Prostate gland (tissue), 2 donors: ENCODE results near the gene CAMKMT. TPM values are rescaled to one million over a fixed set of nuclear protein-coding genes. Genes with fewer than 3 reads are reported as not detected.

Source experiments
- DNase-seq: peaks from one replicate; pipeline ENCODE4 v3.0.0-alpha.2; 2019; ENCODE audit warnings: low spot score
- H3K27ac ChIP-seq, 2 donors: fragments of 200-600 bp; sonication (generic); 2 replicates each; pipeline ENCODE4 v1.5.1; 2017 to 2019
- H3K27me3 ChIP-seq: fragments of 200-600 bp; sonication (generic); replicated peaks from 2 replicates; pipeline ENCODE4 v1.5.1; 2019; ENCODE audit not compliant: insufficient read depth
- H3K36me3 ChIP-seq, 2 donors: fragments of 200-600 bp; sonication (generic); 1 replicate in 1 of 2; 2 replicates in 1 of 2; pipeline versions ENCODE4 v1.5.1 to v1.8.1; 2017 to 2019
- H3K4me1 ChIP-seq: fragments of 200-600 bp; sonication (generic); replicated peaks from 2 replicates; pipeline ENCODE4 v1.5.1; 2019
- H3K4me3 ChIP-seq, 2 donors: fragments of 200-600 bp; sonication (generic); 2 replicates each; pipeline ENCODE4 v1.5.1; 2017 to 2019
- H3K9me3 ChIP-seq: fragments of 200-600 bp; sonication (generic); 2 replicates; pipeline ENCODE4 v1.5.1; 2017
- CTCF ChIP-seq, 4 experiments: fragments of 200-600 bp in 2 of 4; fragments of 450-650 bp in 2 of 4; sonication (generic) in 2 of 4; IDR thresholded peaks; 1 replicate in 3 of 4; 2 replicates in 1 of 4; pipeline ENCODE4 v1.5.1; 2016 to 2019; ENCODE audit warnings: antibody characterized with exemption in 4 of 4, mild to moderate bottlenecking in 2 of 4, moderate library complexity in 2 of 4
- POLR2A ChIP-seq: fragments of 450-650 bp; IDR thresholded peaks from one replicate; pipeline ENCODE4 v1.6.1; 2016; ENCODE audit warnings: antibody characterized with exemption, mild to moderate bottlenecking
- POLR2AphosphoS5 ChIP-seq: sonication (generic); formaldehyde crosslinking; IDR thresholded peaks from one replicate; pipeline ENCODE4 v1.6.1; 2017; ENCODE audit warnings: antibody characterized with exemption
- WGBS: methylation state at CpG from one replicate; pipeline ENCODE4 v1.1.5; 2018; 5-methylcytosine and 5-hydroxymethylcytosine counted together
- intact Hi-C: fragments of 100-400 bp; cut with DNase I; formaldehyde crosslinking; loops from one replicate; pipeline ENCODE4 v1.14.2; 2022
- total RNA-seq, 2 donors: library from RNA; depleted of rRNA; stranded (reverse); fragments of >200 nt; gene quantifications; one replicate each; pipeline ENCODE4 v1.1.0, GENCODE V29; 2016

Gene CAMKMT
- total RNA-seq, 2 donors from 2014 or later, result 5.4 to 7.6 TPM

GRCh38 chr2:44628297-44628696 lies 266.6 kb downstream of the CAMKMT start:
- intact Hi-C loops, result no loop called here
- 97% methylated on average over 1 of the region's 1 CpG for WGBS

GRCh38 chr2:44632931-44633689 lies 271.4 kb downstream of the CAMKMT start:
- no peak for DNase-seq
- no peaks in the 10 kb centered on the region for H3K36me3 ChIP-seq
- no peak overlapping the region for H3K27ac ChIP-seq
- intact Hi-C loops, result no loop called here
- no peak for TF ChIP-seq CTCF (IDR thresholded peaks at IDR 0.05)
- no peak for TF ChIP-seq POLR2A
- no peak for TF ChIP-seq POLR2AphosphoS5
- WGBS, result 91% methylated on average over 4 of the region's 4 CpGs
- H3K4me1 ChIP-seq, result no peaks in the 10 kb centered on the region
- no peaks in the 10 kb centered on the region for H3K27me3 ChIP-seq
- no peak overlapping the region for H3K4me3 ChIP-seq
- H3K9me3 ChIP-seq, result no peaks in the 10 kb centered on the region

More at GRCh38 chr2:44628297-44628696, 266.6 kb downstream of the CAMKMT start:
- no peaks in the 10 kb centered on the region for H3K27me3 ChIP-seq
- TF ChIP-seq POLR2A (no peak), CTCF (IDR thresholded peaks at IDR 0.05) (no peak), POLR2AphosphoS5 (no peak)
- no peaks in the 10 kb centered on the region for H3K36me3 ChIP-seq
- H3K4me3 ChIP-seq, result no peak overlapping the region
- H3K4me1 ChIP-seq, result no peaks in the 10 kb centered on the region
- no peaks in the 10 kb centered on the region for H3K9me3 ChIP-seq
- no peak overlapping the region for H3K27ac ChIP-seq
- no peak for DNase-seq

- WGBS, result 92% methylated on average over 2 of the region's 2 CpGs
- TF ChIP-seq CTCF (IDR thresholded peaks at IDR 0.05), result no peak
- TF ChIP-seq POLR2AphosphoS5, result no peak
- no peak for TF ChIP-seq POLR2A
- no peaks in the 10 kb centered on the region for H3K27me3 ChIP-seq
Measured at GRCh38 chr2:44635725-44636124, 274.0 kb downstream of the CAMKMT start.

GRCh38 chr2:44638649-44639048 lies 276.9 kb downstream of the CAMKMT start:
- Histone ChIP-seq H3K27ac (no peak overlapping the region), H3K4me1 (no peaks in the 10 kb centered on the region), H3K27me3 (no peaks in the 10 kb centered on the region), H3K36me3 (no peaks in the 10 kb centered on the region), H3K4me3 (no peak overlapping the region), H3K9me3 (no peaks in the 10 kb centered on the region)
- WGBS, result 47% methylated on average over 4 of the region's 4 CpGs
- intact Hi-C loops, result no loop called here
- no peak for DNase-seq
- no peak for TF ChIP-seq POLR2A
- TF ChIP-seq POLR2AphosphoS5, result no peak
- no peak for TF ChIP-seq CTCF (IDR thresholded peaks at IDR 0.05)

More at GRCh38 chr2:44635725-44636124, 274.0 kb downstream of the CAMKMT start:
- DNase-seq, result no peak
- no peaks in the 10 kb centered on the region for H3K36me3 ChIP-seq
- no peak overlapping the region for H3K4me3 ChIP-seq
- H3K4me1 ChIP-seq, result no peaks in the 10 kb centered on the region
- no peaks in the 10 kb centered on the region for H3K9me3 ChIP-seq
- intact Hi-C loops, result no loop called here
- no peak overlapping the region for H3K27ac ChIP-seq

- intact Hi-C loops, result no loop called here
- Histone ChIP-seq H3K4me3 (no peak overlapping the region), H3K4me1 (no peaks in the 10 kb centered on the region), H3K27ac (no peak overlapping the region), H3K27me3 (no peaks in the 10 kb centered on the region), H3K9me3 (no peaks in the 10 kb centered on the region), H3K36me3 (no peaks in the 10 kb centered on the region)
- WGBS, result 94% methylated on average over 2 of the region's 2 CpGs
- TF ChIP-seq POLR2A (no peak), CTCF (IDR thresholded peaks at IDR 0.05) (no peak), POLR2AphosphoS5 (no peak)
- DNase-seq, result no peak
Measured at GRCh38 chr2:44639399-44639798, 277.7 kb downstream of the CAMKMT start.
